Panc1 (cell line): ENCODE data around the gene FHIT. TPM values are rescaled to one million over a fixed set of nuclear protein-coding genes. Genes with fewer than 3 reads are reported as not detected.

Experiments used
- ATAC-seq: fragments of 200-7000 bp; cut with Tn5 transposase; 2 replicates; pipeline ENCODE4 v1.9.1; 2020; ENCODE audit warnings: mild to moderate bottlenecking, moderate library complexity
- BruUV-seq: library from RNA; stranded (reverse); fragments of 400-500 nt; replicated peaks from 2 replicates; lab custom pipeline; 2021; lab: Mats Ljungman, UMichigan
- CTCF ChIA-PET: fragments of 300-600 bp; sonication (Branson Sonifier 250); formaldehyde crosslinking; loops from one replicate; lab custom pipeline; 2022; ENCODE audit warnings: antibody characterized with exemption; lab: Charles Lee
- POLR2A ChIA-PET: fragments of 300-600 bp; sonication (Branson Sonifier 250); formaldehyde crosslinking; loops from one replicate; lab custom pipeline; 2022; ENCODE audit warnings: antibody characterized with exemption; lab: Charles Lee
- DNase-seq: peaks from one replicate; pipeline ENCODE4 v3.0.0-alpha.2; 2010; ENCODE audit warnings: low read depth, low spot score
- H3K27ac ChIP-seq: 2 replicates; pipeline ENCODE4 v1.5.1; 2011; ENCODE audit warnings: mild to moderate bottlenecking, low read length, inconsistent platforms
- H3K27me3 ChIP-seq: fragments of 200-500 bp; sonication (Bioruptor generic); 2 replicates; pipeline ENCODE4 v1.6.0; 2014; ENCODE audit warnings: low read length, inconsistent platforms; ENCODE audit not compliant: control insufficient read depth, insufficient read depth
- H3K36me3 ChIP-seq: fragments of 200-500 bp; sonication (Bioruptor generic); 2 replicates; pipeline ENCODE4 v1.5.1; 2014; ENCODE audit warnings: inconsistent platforms, mild to moderate bottlenecking, low read length, moderate library complexity; ENCODE audit not compliant: control insufficient read depth, insufficient read depth
- H3K4me1 ChIP-seq: 2 replicates; pipeline ENCODE4 v1.5.1; 2011; ENCODE audit warnings: inconsistent platforms, mild to moderate bottlenecking, low read length, moderate library complexity; ENCODE audit not compliant: control insufficient read depth, insufficient read depth
- H3K4me3 ChIP-seq, 2 experiments: 2 replicates each; pipeline ENCODE4 v1.5.1; 2011 to 2012; ENCODE audit warnings: low read depth in 2 of 2, low read length in 2 of 2, mild to moderate bottlenecking in 2 of 2, inconsistent platforms in 1 of 2, moderate library complexity in 1 of 2
- H3K9me3 ChIP-seq: fragments of 200-500 bp; sonication (Bioruptor generic); 2 replicates; pipeline ENCODE4 v1.5.1; 2014; ENCODE audit warnings: low read depth, mild to moderate bottlenecking, inconsistent platforms, low read length, moderate library complexity; ENCODE audit not compliant: control insufficient read depth, insufficient read depth
- CTCF ChIP-seq: fragments of 450-650 bp; IDR thresholded peaks from 2 replicates; pipeline ENCODE4 v1.5.1; 2017; ENCODE audit warnings: mild to moderate bottlenecking
- POLR2AphosphoS5 ChIP-seq: IDR thresholded peaks from 2 replicates; pipeline ENCODE4 v1.6.1; 2012; ENCODE audit warnings: mild to moderate bottlenecking, low read depth, low read length, moderate library complexity
- SIN3A ChIP-seq: IDR thresholded peaks from 2 replicates; pipeline ENCODE4 v1.6.1; 2012; ENCODE audit warnings: low read depth, mild to moderate bottlenecking, low read length, moderate library complexity, borderline replicate concordance; ENCODE audit not compliant: insufficient read depth
- TCF7L2 ChIP-seq: IDR thresholded peaks from 2 replicates; pipeline ENCODE4 v1.6.1; 2011; ENCODE audit warnings: mild to moderate bottlenecking, low read depth, low read length, inconsistent platforms
- in situ Hi-C: cut with HindIII; loops from 2 replicates; pipeline ENCODE4 v1.10.0; 2016; ENCODE audit warnings: low sequenced_read_pairs, low pct_unique_long_range_greater_than_20kb
- intact Hi-C: fragments of 100-400 bp; cut with micrococcal nuclease; formaldehyde crosslinking; loops from one replicate; pipeline ENCODE4 v1.10.0; 2022; ENCODE audit not compliant: unreplicated experiment
- total RNA-seq: library from RNA; stranded (reverse); gene quantifications from one replicate; pipeline ENCODE4 v1.2.1, GENCODE V29; 2021; ENCODE audit not compliant: unreplicated experiment
- TF ChIP-seq, protein P1 (sequence below), 2 experiments: IDR thresholded peaks; 2 replicates each; pipeline ENCODE4 v1.6.1; 2011 to 2012; ENCODE audit warnings: low read depth in 2 of 2, control low read depth in 1 of 2, low read length in 1 of 2, mild to moderate bottlenecking in 1 of 2, moderate library complexity in 1 of 2; ENCODE audit not compliant: insufficient read depth in 1 of 2

FHIT gene
- total RNA-seq, 1 experiment from 2014 or later, result 2.2 TPM

DNA sequence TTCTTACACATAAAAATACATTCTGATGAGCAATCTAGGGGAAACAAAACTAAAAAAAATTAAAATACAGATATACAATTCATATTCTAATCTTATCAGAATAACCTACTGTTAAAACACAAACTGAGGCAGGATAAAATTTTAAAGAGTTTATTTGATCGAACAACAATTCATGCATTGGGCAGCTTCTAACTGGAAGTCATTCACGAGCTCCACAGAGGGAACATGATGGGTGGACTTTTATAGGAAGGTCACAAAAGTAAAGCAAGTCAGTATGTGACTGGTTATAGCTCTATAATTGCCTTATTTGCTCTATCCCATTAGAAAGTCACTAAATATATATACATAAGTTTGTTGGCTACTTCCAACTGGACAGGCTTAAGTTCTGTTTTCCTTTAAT is 1144.0 kb downstream of the FHIT start:
- ChIA-PET CTCF (no interaction called here), POLR2A (no interaction called here)
- intact Hi-C loops (no loop called here), in situ Hi-C loops (no loop called here)
- no peak overlapping the region for H3K27ac ChIP-seq
- DNase-seq (no peak), ATAC-seq (no peak)
- no peak for TF ChIP-seq TCF7L2
- TF ChIP-seq, protein P1, sequence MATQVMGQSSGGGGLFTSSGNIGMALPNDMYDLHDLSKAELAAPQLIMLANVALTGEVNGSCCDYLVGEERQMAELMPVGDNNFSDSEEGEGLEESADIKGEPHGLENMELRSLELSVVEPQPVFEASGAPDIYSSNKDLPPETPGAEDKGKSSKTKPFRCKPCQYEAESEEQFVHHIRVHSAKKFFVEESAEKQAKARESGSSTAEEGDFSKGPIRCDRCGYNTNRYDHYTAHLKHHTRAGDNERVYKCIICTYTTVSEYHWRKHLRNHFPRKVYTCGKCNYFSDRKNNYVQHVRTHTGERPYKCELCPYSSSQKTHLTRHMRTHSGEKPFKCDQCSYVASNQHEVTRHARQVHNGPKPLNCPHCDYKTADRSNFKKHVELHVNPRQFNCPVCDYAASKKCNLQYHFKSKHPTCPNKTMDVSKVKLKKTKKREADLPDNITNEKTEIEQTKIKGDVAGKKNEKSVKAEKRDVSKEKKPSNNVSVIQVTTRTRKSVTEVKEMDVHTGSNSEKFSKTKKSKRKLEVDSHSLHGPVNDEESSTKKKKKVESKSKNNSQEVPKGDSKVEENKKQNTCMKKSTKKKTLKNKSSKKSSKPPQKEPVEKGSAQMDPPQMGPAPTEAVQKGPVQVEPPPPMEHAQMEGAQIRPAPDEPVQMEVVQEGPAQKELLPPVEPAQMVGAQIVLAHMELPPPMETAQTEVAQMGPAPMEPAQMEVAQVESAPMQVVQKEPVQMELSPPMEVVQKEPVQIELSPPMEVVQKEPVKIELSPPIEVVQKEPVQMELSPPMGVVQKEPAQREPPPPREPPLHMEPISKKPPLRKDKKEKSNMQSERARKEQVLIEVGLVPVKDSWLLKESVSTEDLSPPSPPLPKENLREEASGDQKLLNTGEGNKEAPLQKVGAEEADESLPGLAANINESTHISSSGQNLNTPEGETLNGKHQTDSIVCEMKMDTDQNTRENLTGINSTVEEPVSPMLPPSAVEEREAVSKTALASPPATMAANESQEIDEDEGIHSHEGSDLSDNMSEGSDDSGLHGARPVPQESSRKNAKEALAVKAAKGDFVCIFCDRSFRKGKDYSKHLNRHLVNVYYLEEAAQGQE (IDR thresholded peaks at IDR 0.05; ENCODE audit: insufficient read depth in 1 of 2, low read depth in 2 of 2, low read length in 1 of 2), result no peak
- TF ChIP-seq SIN3A, result no peak
- no peak for TF ChIP-seq CTCF
- no peak for TF ChIP-seq POLR2AphosphoS5
- no TSS peak for BruUV-seq
- no peaks in the 10 kb centered on the region for H3K27me3 ChIP-seq
- H3K36me3 ChIP-seq, result no peaks in the 10 kb centered on the region
- no peaks in the 10 kb centered on the region for H3K9me3 ChIP-seq
- H3K4me1 ChIP-seq, result no peaks in the 10 kb centered on the region
- no peak overlapping the region for H3K4me3 ChIP-seq

DNA sequence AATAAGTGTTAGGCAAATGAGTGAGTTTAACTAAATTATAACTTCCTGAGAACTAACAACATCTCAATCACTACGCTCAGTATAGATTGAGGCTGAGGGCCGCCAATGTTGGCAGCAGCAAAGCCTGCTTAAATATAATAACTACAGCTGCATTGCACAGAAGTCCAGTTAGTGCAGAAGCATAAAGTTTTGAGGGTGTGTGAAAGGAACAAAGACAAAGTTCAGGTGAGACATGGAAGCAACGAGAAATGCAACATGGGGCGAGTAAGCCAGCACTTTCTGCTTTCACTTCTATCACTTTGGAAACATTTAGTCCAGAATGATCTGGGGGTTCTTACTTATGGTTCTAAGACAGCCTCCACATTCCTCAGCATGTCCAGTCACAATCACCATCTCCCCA is 1149.1 kb downstream of the FHIT start:
- ChIA-PET POLR2A (no interaction called here), CTCF (no interaction called here)
- Histone ChIP-seq H3K9me3 (no peaks in the 10 kb centered on the region), H3K4me1 (no peaks in the 10 kb centered on the region), H3K27ac (no peak overlapping the region), H3K36me3 (no peaks in the 10 kb centered on the region), H3K27me3 (no peaks in the 10 kb centered on the region), H3K4me3 (no peak overlapping the region)
- ATAC-seq (no peak), DNase-seq (no peak)
- intact Hi-C loops, result no loop called here
- no TSS peak for BruUV-seq
- no peak for TF ChIP-seq CTCF
- TF ChIP-seq POLR2AphosphoS5, result no peak
- TF ChIP-seq, protein P1 (IDR thresholded peaks at IDR 0.05; ENCODE audit: insufficient read depth in 1 of 2, low read depth in 2 of 2, low read length in 1 of 2), result no peak
- TF ChIP-seq TCF7L2, result no peak
- no peak for TF ChIP-seq SIN3A
- in situ Hi-C loops, result no loop called here
